ENCODE measurements around the gene CCDC158.
"Not testable (repeated sequence)": the region's sequence is repeated elsewhere in the genome, so short reads cannot be mapped to it uniquely, and the experiment has no call there.

Gene CCDC158

GRCh38 chr4:76420762-76421581, at the start of gene CCDC158:
CCDC158 (minus strand) TSS chr4:76421141; CDS start chr4:76403207, 17,934 bp downstream.
- DNase-seq = no peak

- no peak for DNase-seq
Measured at GRCh38 chr4:76470532-76470931, 49.6 kb upstream of the CCDC158 start.

DNA sequence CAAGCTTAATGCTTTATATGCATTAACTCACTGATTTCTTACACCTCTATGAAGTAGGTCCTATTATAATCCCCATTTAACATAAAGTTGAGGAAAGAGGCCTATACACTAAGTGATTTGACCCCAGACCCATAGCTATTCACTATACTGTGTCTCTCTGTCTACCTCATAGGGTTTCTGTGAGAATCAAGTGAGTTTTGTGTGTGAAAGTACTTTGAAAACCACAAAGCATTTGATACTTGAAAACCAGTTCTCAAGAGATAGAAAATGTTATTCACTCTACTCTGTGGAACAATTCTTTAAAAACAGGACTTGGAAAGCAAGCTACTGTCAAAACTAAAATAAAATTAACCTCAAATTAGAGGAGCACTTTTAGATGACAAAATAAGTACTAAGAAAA, 49.1 kb upstream of the CCDC158 start:
- no peak for DNase-seq

GRCh38 chr4:76463568-76463967, 42.6 kb upstream of the CCDC158 start:
- no peak for DNase-seq

DNA sequence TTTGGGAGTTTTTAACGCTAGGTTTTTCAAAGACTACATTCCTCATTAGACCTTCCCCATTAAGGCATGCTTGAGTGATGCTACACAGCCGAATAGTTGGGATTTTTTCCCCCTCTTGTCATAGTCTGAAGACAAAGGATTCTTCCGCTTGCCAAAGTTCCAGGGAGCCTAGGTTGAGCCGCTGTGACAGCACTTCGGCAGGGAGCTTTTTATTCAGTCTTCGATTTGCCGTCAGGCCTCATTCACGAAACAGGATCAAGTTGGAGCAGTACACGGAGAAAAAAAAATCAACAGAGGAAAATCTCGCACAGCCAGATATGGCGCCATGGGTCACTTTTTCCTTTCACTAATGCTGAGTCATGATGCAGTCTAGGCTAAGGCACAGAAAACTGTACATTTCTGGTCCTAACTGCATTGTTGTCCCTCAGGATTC, 38.4 kb upstream of the CCDC158 start:
- DNase-seq = no peak

GRCh38 chr4:76458825-76459224, 37.9 kb upstream of the CCDC158 start:
- no peak for DNase-seq

- DNase-seq = no peak
Measured at GRCh38 chr4:76458297-76458696, 37.4 kb upstream of the CCDC158 start.

DNA sequence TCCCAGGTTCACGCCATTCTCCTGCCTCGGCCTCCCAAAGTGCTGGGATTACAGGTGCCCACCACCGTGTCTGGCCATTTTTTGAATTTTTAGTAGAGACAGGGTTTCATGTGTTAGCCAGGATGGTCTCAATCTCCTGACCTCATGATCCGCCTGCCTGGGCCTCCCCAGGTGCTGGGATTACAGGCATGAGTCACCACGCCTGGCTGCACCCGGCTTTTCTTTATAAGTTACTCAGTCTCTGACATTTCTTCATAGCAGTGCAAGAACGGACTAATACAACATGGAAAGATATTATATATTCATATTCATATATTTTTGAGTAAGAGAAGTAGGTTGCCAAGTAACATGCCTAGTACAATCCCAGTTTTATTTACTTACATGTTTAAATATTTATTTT, 36.9 kb upstream of the CCDC158 start:
- DNase-seq = no peak

DNA sequence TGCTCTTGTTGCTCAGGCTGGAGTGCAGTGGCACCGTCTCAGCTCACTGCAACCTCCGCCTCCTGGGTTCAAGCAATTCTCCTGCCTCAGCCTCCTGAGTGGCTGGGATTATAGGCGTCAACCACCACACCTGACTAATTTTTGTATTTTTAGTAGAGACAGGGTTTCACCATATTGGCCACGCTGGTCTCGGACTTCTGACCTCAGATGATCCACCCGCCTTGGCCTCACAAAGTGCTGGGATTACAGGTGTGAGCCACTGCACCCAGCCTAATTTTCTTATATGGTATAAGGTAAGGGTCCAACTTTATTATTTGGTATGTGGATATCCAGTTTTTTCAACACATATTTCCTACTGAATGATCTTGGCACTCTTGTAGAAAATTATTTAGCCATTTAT, 33.1 kb upstream of the CCDC158 start:
- not testable (repeated sequence) for DNase-seq

DNA sequence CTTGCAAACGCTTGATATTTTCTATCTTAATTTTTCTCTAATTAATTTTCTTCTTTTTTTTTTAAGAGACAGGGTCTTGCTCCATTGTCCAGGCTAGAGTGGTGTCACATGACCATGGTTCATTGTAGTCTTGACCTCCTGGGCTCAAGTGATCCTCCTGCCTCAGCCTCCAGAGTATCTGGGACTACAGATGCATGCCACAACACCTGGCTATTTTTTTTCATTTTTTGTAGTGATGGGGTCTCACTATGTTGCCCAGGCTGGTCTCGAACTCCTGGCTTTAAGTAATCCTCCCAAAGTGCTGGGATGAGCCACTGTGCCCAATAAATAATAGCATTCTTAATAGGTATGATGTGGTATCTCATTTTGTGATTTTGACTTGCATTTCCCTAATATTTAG, 32.3 kb upstream of the CCDC158 start:
- DNase-seq = no peak

DNA sequence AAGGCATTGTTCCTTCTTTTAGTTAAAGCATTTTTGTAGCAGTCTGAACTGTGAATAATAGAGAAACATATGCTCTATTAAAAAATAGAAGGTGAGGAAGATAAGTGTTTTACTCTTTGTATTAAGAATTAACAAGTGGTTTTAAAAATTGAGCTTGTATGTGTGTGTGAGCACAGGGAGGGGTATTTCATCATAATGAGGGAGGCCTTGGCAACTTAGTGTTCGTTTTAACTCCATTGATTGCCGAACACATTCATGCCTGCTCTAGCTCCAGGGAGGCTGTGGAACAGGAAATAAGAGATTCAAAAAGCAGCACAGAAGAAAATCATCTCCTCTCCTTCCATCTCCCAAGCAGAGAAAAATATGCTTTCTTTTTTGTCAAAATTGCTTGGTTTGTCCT, 28.9 kb upstream of the CCDC158 start:
- no peak for DNase-seq

DNA sequence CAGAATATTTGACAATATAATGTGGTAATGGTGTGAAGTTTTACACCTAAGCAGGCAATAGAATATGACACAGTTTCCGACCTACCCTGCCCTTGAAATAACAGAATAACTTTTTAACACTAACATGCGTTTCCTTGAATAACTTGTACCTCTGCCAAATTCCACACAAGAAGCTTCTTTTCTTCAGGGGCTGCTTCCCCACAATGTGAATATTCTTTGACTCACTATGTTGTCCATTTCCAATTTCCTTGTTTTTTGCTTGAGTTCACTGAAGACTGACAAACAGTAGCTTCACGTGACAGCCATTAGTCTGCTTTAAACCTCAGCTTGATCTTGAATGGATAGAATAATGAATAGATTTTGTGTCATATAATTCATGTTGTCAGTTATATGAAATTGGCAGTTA, 28.4 kb upstream of the CCDC158 start:
- DNase-seq = no peak

- no peak for DNase-seq
Measured at GRCh38 chr4:76448211-76448610, 27.3 kb upstream of the CCDC158 start.

DNA sequence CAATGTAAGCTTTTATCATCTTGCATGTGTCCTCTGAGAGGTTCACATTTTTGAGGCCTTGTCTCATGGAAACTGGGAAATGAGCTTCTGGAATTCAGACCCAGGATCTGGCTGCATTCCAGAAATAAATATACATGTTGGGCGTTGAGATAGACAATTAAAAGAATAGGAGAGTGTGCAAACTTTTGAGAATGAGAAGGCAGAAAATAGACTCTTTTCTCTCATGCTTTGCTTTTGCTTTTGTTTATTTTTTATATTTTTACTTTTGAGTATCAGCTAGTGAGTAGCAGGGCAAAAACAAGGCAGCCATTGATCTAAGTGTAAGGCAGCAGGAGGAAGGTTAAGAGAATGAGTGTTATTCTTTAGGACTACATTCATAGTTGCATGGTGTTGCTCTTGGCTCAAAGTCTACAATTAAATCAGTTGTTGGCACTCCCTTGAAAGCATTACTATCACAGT, 26.5 kb upstream of the CCDC158 start:
- no peak for DNase-seq

DNA sequence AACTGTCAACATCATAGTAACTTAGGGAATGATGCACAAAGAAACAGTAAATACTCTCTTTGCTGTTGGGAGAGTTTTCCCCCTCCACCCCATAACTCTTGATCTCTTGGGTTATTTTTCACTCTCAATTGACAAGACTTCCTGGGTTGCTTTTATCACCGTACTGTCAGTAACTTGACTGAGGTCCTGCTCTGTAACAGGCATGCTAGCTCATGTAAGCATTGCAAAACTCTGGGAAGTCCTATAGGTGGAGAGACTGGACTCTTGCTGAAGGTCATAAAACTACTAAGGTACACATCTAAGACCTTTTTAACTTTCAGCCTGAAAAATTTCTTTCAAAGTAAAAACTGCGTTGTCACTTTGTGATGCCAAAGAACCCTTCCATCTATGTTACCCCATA, 25.0 kb upstream of the CCDC158 start:
- no peak for DNase-seq

DNA sequence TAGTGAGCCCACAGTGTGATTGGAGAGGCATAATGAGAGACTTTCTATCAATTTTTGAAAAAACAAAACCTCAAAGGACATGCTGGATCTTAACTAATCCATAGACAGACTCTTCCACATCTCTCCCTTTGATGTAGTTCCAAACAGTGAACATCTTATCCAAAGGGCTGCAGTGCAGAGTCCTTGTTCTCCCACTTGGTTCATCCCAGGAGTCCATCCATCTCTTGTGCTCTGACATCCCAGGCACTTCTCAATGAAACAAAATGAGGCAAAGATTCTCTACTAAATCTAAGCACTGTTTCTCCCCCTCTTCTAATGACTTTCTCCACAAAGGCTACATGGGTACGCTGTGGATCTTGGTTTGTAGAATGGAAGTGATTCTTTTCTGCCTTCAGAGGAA, 22.4 kb upstream of the CCDC158 start:
- DNase-seq = no peak

GRCh38 chr4:76442807-76443206, 21.9 kb upstream of the CCDC158 start:
- DNase-seq = no peak

DNA sequence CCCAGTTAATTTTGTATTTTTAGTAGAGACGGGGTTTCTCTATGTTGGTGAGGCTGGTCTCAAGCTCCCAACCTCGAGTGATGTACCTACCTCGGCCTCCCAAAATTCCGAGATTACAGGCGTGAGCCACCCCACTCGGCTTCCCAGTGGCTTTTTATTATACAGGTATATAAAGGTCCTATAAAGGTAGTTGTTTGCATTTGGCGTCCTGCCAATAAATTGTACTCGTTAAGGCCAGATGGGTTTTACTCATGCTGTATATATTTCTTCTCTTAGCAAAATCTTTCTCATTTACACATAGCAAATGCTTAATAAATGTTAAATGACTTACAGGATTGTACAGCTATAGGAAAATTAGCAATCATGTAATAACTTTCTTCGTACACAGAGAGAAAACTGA, 20.9 kb upstream of the CCDC158 start:
- no peak for DNase-seq

- no peak for DNase-seq
Measured at GRCh38 chr4:76439491-76439890, 18.6 kb upstream of the CCDC158 start.

DNA sequence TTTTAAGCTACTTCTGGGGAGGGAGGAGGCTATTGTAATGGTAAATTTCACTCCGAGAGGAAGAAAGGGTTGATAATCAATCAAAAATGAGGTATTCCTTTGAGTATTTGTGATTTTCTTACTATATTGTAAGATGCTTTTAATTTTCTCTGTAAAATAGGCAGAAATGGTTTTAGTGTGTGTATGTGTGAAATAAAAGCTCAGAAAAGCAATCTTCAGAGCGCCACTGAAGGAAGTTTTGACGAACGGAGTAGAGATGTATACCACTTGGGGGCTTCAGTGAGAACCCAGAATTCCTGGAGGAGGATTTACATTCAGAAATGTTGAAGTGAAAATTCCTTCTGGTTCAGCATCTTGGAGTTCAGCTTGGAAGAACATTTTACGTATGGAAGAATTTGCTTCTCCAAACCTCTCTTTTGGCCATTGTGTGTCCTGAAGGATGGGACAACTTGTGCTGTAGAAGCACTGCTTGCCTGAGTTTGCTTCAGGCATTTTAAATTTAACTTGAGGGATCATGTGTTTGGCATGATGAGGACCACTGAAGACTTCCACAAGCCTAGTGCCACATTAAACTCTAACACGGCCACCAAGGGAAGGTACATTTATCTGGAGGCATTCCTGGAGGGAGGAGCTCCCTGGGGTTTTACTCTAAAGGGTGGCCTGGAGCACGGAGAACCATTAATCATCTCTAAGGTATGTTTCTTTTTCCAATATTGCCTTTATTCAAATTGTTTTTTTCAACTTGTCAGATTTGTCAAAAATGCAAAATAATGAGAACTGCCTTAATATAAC, 14.8 kb upstream of the CCDC158 start:
- no peak for DNase-seq

- DNase-seq = no peak
Measured at GRCh38 chr4:76434901-76435527, 14.1 kb upstream of the CCDC158 start, which contains the start of gene SHROOM3. SHROOM3 (plus strand) TSS chr4:76435229; CDS start chr4:76436053, 824 bp downstream.

- DNase-seq = no peak
Measured at GRCh38 chr4:76430519-76431388, 9.8 kb upstream of the CCDC158 start.
